ENCODE measurements around the gene PPIP5K1. TPM values are rescaled to one million over a fixed set of nuclear protein-coding genes. Genes with fewer than 3 reads are reported as not detected.

The PPIP5K1 gene
- total RNA-seq, 1 experiment from 2014 or later: 34.4 TPM

GRCh38 chr15:43547539-43547938 lies 42.5 kb downstream of the PPIP5K1 start:
- Mint-ChIP-seq H3K27me3 (ENCODE audit: low read depth) (no peaks in the 10 kb centered on the region), H3K4me1 (no peaks in the 10 kb centered on the region), H3K4me3 (no peak overlapping the region), H3K27ac (no peak overlapping the region), H3K36me3 (peaks cover 15% of the 10 kb centered on the region), H3K9me3 (peaks cover 19% of the 10 kb centered on the region)
- ATAC-seq: no peak
- TF ChIP-seq EMX1 (CRISPR knock-in tag; IDR thresholded peaks at IDR 0.05) (no peak), ERG (CRISPR knock-in tag; IDR thresholded peaks at IDR 0.05) (no peak), ATF6 (CRISPR knock-in tag; IDR thresholded peaks at IDR 0.05) (no peak), TP53 (CRISPR knock-in tag; IDR thresholded peaks at IDR 0.05) (no peak), NFE2L1 (CRISPR knock-in tag; IDR thresholded peaks at IDR 0.05) (no peak), NR3C1 (CRISPR knock-in tag; conservative IDR thresholded peaks at IDR 0.05; ENCODE audit: low read depth) (no peak)
- TF ChIP-seq, protein P1, sequence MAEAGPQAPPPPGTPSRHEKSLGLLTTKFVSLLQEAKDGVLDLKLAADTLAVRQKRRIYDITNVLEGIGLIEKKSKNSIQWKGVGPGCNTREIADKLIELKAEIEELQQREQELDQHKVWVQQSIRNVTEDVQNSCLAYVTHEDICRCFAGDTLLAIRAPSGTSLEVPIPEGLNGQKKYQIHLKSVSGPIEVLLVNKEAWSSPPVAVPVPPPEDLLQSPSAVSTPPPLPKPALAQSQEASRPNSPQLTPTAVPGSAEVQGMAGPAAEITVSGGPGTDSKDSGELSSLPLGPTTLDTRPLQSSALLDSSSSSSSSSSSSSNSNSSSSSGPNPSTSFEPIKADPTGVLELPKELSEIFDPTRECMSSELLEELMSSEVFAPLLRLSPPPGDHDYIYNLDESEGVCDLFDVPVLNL (CRISPR knock-in tag; IDR thresholded peaks at IDR 0.05; ENCODE audit: borderline replicate concordance, low read depth): no peak
- TF ChIP-seq, protein P2, sequence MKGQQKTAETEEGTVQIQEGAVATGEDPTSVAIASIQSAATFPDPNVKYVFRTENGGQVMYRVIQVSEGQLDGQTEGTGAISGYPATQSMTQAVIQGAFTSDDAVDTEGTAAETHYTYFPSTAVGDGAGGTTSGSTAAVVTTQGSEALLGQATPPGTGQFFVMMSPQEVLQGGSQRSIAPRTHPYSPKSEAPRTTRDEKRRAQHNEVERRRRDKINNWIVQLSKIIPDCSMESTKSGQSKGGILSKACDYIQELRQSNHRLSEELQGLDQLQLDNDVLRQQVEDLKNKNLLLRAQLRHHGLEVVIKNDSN (CRISPR knock-in tag; IDR thresholded peaks at IDR 0.05): no peak
- DNase-seq (ENCODE audit: low spot score): no peak
- ChIA-PET CTCF (no interaction called here), POLR2A (no interaction called here)

- H3K4me1 Mint-ChIP-seq: no peaks in the 10 kb centered on the region
- H3K27me3 Mint-ChIP-seq (ENCODE audit: low read depth): no peaks in the 10 kb centered on the region
- no peak overlapping the region for H3K4me3 Mint-ChIP-seq
- ATAC-seq (no peak), DNase-seq (ENCODE audit: low spot score) (no peak)
- H3K27ac Mint-ChIP-seq: no peak overlapping the region
- ChIA-PET POLR2A (no interaction called here), CTCF (interaction anchor here (0.6 kb wide), 1 partner anchor 15 kb away, joined by 5 read pairs; no protein-coding TSS in a partner anchor)
- H3K9me3 Mint-ChIP-seq: peaks cover 19% of the 10 kb centered on the region
- TF ChIP-seq, protein P3, sequence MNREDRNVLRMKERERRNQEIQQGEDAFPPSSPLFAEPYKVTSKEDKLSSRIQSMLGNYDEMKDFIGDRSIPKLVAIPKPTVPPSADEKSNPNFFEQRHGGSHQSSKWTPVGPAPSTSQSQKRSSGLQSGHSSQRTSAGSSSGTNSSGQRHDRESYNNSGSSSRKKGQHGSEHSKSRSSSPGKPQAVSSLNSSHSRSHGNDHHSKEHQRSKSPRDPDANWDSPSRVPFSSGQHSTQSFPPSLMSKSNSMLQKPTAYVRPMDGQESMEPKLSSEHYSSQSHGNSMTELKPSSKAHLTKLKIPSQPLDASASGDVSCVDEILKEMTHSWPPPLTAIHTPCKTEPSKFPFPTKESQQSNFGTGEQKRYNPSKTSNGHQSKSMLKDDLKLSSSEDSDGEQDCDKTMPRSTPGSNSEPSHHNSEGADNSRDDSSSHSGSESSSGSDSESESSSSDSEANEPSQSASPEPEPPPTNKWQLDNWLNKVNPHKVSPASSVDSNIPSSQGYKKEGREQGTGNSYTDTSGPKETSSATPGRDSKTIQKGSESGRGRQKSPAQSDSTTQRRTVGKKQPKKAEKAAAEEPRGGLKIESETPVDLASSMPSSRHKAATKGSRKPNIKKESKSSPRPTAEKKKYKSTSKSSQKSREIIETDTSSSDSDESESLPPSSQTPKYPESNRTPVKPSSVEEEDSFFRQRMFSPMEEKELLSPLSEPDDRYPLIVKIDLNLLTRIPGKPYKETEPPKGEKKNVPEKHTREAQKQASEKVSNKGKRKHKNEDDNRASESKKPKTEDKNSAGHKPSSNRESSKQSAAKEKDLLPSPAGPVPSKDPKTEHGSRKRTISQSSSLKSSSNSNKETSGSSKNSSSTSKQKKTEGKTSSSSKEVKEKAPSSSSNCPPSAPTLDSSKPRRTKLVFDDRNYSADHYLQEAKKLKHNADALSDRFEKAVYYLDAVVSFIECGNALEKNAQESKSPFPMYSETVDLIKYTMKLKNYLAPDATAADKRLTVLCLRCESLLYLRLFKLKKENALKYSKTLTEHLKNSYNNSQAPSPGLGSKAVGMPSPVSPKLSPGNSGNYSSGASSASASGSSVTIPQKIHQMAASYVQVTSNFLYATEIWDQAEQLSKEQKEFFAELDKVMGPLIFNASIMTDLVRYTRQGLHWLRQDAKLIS (CRISPR knock-in tag; IDR thresholded peaks at IDR 0.05; ENCODE audit: borderline replicate concordance): no peak
- TF ChIP-seq, protein P4, sequence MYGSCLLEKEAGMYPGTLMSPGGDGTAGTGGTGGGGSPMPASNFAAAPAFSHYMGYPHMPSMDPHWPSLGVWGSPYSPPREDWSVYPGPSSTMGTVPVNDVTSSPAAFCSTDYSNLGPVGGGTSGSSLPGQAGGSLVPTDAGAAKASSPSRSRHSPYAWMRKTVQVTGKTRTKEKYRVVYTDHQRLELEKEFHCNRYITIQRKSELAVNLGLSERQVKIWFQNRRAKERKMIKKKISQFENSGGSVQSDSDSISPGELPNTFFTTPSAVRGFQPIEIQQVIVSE (CRISPR knock-in tag; IDR thresholded peaks at IDR 0.05; ENCODE audit: borderline replicate concordance): no peak
- TF ChIP-seq SMAD3 (CRISPR knock-in tag; IDR thresholded peaks at IDR 0.05; ENCODE audit: borderline replicate concordance): no peak
- H3K36me3 Mint-ChIP-seq: peaks cover 15% of the 10 kb centered on the region
These were observed 44.6 kb downstream of the PPIP5K1 start for GRCh38 chr15:43545426-43545825.

GRCh38 chr15:43544266-43544665 lies 45.7 kb downstream of the PPIP5K1 start:
- no peaks in the 10 kb centered on the region for H3K27me3 Mint-ChIP-seq (ENCODE audit: low read depth)
- DNase-seq (ENCODE audit: low spot score): no peak
- ATAC-seq: no peak
- H3K9me3 Mint-ChIP-seq: peaks cover 19% of the 10 kb centered on the region
- H3K4me1 Mint-ChIP-seq: no peaks in the 10 kb centered on the region
- H3K4me3 Mint-ChIP-seq: no peak overlapping the region
- H3K27ac Mint-ChIP-seq: no peak overlapping the region
- peaks cover 15% of the 10 kb centered on the region for H3K36me3 Mint-ChIP-seq
- POLR2A ChIA-PET: no interaction called here
- CTCF ChIA-PET: no interaction called here
- TF ChIP-seq ZNF138 (CRISPR knock-in tag; conservative IDR thresholded peaks at IDR 0.05): no peak
- no peak for TF ChIP-seq TEAD4 (CRISPR knock-in tag; IDR thresholded peaks at IDR 0.05)
- no peak for TF ChIP-seq SMAD3 (CRISPR knock-in tag; IDR thresholded peaks at IDR 0.05; ENCODE audit: borderline replicate concordance)
- TF ChIP-seq ZNF232 (CRISPR knock-in tag; IDR thresholded peaks at IDR 0.05): no peak
- no peak for TF ChIP-seq ZNF396 (CRISPR knock-in tag; IDR thresholded peaks at IDR 0.05; ENCODE audit: borderline replicate concordance)
- TF ChIP-seq ZNF121 (CRISPR knock-in tag; IDR thresholded peaks at IDR 0.05): no peak
- TF ChIP-seq ZNF423 (CRISPR knock-in tag; IDR thresholded peaks at IDR 0.05): no peak
- no peak for TF ChIP-seq ZSCAN18 (CRISPR knock-in tag; IDR thresholded peaks at IDR 0.05)
- no peak for TF ChIP-seq GRHL2 (CRISPR knock-in tag; IDR thresholded peaks at IDR 0.05; ENCODE audit: insufficient replicate concordance, severe bottlenecking)
